ENCODE results near the gene ITGBL1.

The ITGBL1 gene

GRCh38 chr13:101544979-101545378 lies 92.5 kb downstream of the ITGBL1 start:
- no peak for TF ChIP-seq CTCF (conservative IDR thresholded peaks at IDR 0.05)

GRCh38 chr13:101545521-101545920 lies 93.0 kb downstream of the ITGBL1 start:
- no peak overlapping the region for H3K27ac ChIP-seq
- no peak for TF ChIP-seq CTCF (conservative IDR thresholded peaks at IDR 0.05)

More at GRCh38 chr13:101544979-101545378, 92.5 kb downstream of the ITGBL1 start:
- H3K27ac ChIP-seq = no peak overlapping the region

- TF ChIP-seq CTCF (conservative IDR thresholded peaks at IDR 0.05) = no peak
- H3K27ac ChIP-seq = no peak overlapping the region
These were observed 99.8 kb downstream of the ITGBL1 start for GRCh38 chr13:101552286-101552685.

- H3K27ac ChIP-seq = no peak overlapping the region
- TF ChIP-seq CTCF (conservative IDR thresholded peaks at IDR 0.05) = no peak
These were observed 100.3 kb downstream of the ITGBL1 start for GRCh38 chr13:101552786-101553185.

- H3K27ac ChIP-seq = no peak overlapping the region
- TF ChIP-seq CTCF (conservative IDR thresholded peaks at IDR 0.05) = no peak
These were observed 102.1 kb downstream of the ITGBL1 start for GRCh38 chr13:101554420-101555125.

GRCh38 chr13:101555610-101556009 lies 103.1 kb downstream of the ITGBL1 start:
- no peak overlapping the region for H3K27ac ChIP-seq
- no peak for TF ChIP-seq CTCF (conservative IDR thresholded peaks at IDR 0.05)

- TF ChIP-seq CTCF (conservative IDR thresholded peaks at IDR 0.05) = no peak
- no peak overlapping the region for H3K27ac ChIP-seq
These were observed 104.2 kb downstream of the ITGBL1 start for GRCh38 chr13:101556676-101557123.
